ENCODE measurements around the gene STK36.

DNA sequence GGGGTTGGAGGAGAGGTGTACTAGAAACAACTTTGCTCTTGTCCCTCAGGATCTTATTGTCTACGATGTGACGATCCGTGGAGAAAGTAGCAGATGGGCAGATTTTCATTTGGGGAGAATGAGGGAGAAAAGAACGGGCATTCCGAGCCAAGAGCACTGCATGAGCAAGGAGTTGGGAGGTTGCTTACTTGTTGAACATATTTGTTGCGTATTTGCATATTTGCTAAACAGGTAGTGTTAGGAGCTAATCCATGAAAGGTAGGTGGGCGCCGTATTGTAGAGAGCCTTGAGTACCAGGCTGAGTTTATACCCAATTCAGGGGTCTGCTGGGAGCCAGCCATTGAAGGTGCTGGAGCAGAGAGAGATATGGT is 11.9 kb upstream of the STK36 start:
- TF ChIP-seq, protein P1, sequence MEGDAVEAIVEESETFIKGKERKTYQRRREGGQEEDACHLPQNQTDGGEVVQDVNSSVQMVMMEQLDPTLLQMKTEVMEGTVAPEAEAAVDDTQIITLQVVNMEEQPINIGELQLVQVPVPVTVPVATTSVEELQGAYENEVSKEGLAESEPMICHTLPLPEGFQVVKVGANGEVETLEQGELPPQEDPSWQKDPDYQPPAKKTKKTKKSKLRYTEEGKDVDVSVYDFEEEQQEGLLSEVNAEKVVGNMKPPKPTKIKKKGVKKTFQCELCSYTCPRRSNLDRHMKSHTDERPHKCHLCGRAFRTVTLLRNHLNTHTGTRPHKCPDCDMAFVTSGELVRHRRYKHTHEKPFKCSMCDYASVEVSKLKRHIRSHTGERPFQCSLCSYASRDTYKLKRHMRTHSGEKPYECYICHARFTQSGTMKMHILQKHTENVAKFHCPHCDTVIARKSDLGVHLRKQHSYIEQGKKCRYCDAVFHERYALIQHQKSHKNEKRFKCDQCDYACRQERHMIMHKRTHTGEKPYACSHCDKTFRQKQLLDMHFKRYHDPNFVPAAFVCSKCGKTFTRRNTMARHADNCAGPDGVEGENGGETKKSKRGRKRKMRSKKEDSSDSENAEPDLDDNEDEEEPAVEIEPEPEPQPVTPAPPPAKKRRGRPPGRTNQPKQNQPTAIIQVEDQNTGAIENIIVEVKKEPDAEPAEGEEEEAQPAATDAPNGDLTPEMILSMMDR (IDR thresholded peaks at IDR 0.05) = no peak
- TF ChIP-seq POLR2A (IDR thresholded peaks at IDR 0.05) = no peak
